Activated CD4-positive, alpha-beta T cell treated with anti-CD3 and anti-CD28 coated beads, Interleukin-2, amount 10 ng/mL, durations not matched to agents 7 days and 5 days (primary cell): ENCODE results near the gene GOLGA1. TPM values are rescaled to one million over a fixed set of nuclear protein-coding genes. Genes with fewer than 3 reads are reported as not detected.

ENCODE experiments used
- CTCF ChIA-PET: fragments of 350-600 bp; sonication (Branson Sonifier 250); formaldehyde crosslinking; loops from one replicate; lab custom pipeline; 2021; ENCODE audit warnings: antibody characterized with exemption; lab: Charles Lee
- POLR2A ChIA-PET: fragments of 350-600 bp; sonication (Branson Sonifier 250); formaldehyde crosslinking; loops from one replicate; lab custom pipeline; 2021; ENCODE audit warnings: antibody characterized with exemption; lab: Charles Lee
- DNase-seq: peaks from one replicate; pipeline ENCODE4 v3.0.0-alpha.2; 2020
- H3K27ac Mint-ChIP-seq: one replicate; pipeline ENCODE4 v1.8.0; 2021; ENCODE audit warnings: mild to moderate bottlenecking, moderate library complexity, mixed read lengths
- H3K27me3 Mint-ChIP-seq: one replicate; pipeline ENCODE4 v1.8.0; 2021; ENCODE audit warnings: mixed read lengths
- H3K36me3 Mint-ChIP-seq: one replicate; pipeline ENCODE4 v1.8.0; 2021; ENCODE audit warnings: low read depth, mixed read lengths
- H3K4me1 Mint-ChIP-seq: one replicate; pipeline ENCODE4 v1.8.0; 2021; ENCODE audit warnings: mixed read lengths
- H3K4me3 Mint-ChIP-seq: one replicate; pipeline ENCODE4 v1.8.0; 2021; ENCODE audit warnings: mild to moderate bottlenecking, moderate library complexity, mixed read lengths
- H3K9me3 Mint-ChIP-seq: one replicate; pipeline ENCODE4 v1.8.0; 2021; ENCODE audit warnings: mixed read lengths
- total RNA-seq, 2 experiments: library from RNA; stranded (reverse); gene quantifications; one replicate each; pipeline ENCODE4 v1.2.3, GENCODE V29; 2021

The GOLGA1 gene
- total RNA-seq, 2 experiments from 2014 or later = 15.2 to 19.3 TPM

DNA sequence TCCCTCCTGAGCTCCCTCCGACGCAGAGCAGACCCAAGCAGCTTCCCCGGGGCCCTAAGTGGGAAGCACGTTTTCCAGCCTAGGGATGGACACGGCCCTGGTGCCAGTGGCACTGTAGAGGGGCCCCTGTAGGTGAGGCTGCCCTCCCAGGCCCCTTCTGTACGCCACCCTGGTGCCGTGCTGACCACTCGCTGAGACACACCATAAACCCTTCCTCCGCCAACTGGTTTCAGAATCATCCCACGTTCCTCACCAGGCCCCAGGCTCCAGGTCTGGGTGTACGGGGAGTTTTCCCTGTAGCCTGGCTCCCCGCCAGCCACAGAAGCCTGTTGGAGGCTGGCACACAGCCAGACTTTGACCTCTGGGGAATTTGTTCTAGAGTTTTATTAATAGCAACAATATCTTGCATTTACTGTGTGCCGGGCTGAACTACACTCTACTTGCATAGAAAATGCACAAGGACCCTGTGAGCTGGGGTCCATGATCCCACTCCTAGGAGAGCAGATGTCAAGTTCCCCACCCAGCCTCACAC is 105.8 kb downstream of the GOLGA1 start:
- Mint-ChIP-seq H3K4me1 (no peaks in the 10 kb centered on the region), H3K27me3 (peaks cover 13% of the 10 kb centered on the region), H3K36me3 (no peaks in the 10 kb centered on the region), H3K9me3 (no peaks in the 10 kb centered on the region), H3K27ac (no peak overlapping the region), H3K4me3 (no peak overlapping the region)
- CTCF ChIA-PET = interaction anchor here (0.5 to 1.1 kb wide), 4 partner anchors 13 to 536 kb away, joined by 3 to 4 read pairs (median 3); partner anchors contain the start of gene WDR38
- DNase-seq = no peak
- POLR2A ChIA-PET = no interaction called here

DNA sequence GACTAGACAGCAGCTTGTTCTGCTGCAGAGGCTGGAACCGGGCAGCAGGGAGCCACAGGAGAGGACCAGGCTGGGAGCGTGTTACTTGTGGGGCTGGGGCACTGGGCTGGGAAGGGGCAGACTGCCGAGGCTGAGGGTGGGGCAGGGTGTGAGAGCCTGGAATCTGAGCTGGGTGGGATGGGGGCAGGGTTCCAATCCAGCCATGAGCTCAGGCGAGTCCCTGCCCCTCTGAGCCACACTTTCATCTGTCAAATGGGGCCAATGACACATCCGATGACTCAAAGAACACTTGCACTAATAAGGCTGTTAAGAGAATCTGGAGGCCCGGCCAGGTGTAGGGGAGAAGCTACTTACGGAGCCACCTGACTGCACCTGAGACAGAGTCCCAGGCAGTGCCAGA is 106.3 kb downstream of the GOLGA1 start:
- no peak overlapping the region for H3K27ac Mint-ChIP-seq
- ChIA-PET CTCF (interaction anchor here (1.0 to 1.1 kb wide), 2 partner anchors 12 to 19 kb away, joined by 3 to 4 read pairs; partner anchors contain the start of gene WDR38), POLR2A (no interaction called here)
- no peaks in the 10 kb centered on the region for H3K9me3 Mint-ChIP-seq
- no peaks in the 10 kb centered on the region for H3K36me3 Mint-ChIP-seq
- H3K4me3 Mint-ChIP-seq = no peak overlapping the region
- DNase-seq = no peak
- H3K4me1 Mint-ChIP-seq = no peaks in the 10 kb centered on the region
- H3K27me3 Mint-ChIP-seq = peaks cover 13% of the 10 kb centered on the region

DNA sequence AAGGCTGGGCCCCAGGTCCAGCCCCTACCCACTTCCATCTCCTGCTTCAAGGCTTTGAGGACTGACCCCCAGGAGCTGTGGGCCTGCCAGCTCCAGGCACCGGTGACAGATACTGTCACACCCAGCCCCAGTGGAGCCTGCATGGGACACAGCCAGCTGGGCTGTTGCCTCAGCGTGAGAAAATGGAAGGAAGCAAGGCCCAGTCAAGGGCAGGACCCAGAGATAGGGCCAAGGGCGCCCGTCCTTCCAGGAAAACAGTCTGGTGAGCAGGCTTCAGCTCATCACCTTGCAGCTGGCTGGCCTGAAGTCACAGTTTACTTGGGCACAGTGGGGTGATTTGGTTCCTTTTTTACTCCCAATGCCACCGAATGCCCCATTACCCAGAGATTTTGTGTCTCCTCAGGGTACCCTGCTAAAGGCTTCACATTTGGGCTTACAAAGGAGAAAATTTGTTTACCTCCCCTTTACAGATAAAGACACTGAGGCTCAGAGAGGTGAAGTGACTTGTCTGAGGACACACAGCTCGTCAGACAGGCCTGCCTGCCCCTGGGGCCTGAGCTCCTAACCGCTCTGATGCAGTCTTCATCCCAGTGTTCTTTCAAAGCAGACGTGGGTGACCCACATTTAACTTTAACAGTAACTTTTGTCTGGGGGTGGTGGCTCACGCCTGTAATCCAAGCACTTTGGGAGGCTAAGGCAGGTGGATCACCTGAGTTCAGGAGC is 109.1 kb downstream of the GOLGA1 start:
- H3K27ac Mint-ChIP-seq = no peak overlapping the region
- CTCF ChIA-PET = interaction anchor here (0.5 to 1.5 kb wide), 5 partner anchors 17 to 62 kb away, joined by 3 to 5 read pairs (median 5); no protein-coding TSS in a partner anchor
- no peaks in the 10 kb centered on the region for H3K9me3 Mint-ChIP-seq
- no peaks in the 10 kb centered on the region for H3K36me3 Mint-ChIP-seq
- H3K4me1 Mint-ChIP-seq = no peaks in the 10 kb centered on the region
- H3K27me3 Mint-ChIP-seq = peaks cover 2% of the 10 kb centered on the region
- POLR2A ChIA-PET = no interaction called here
- H3K4me3 Mint-ChIP-seq = no peak overlapping the region
- no peak for DNase-seq

DNA sequence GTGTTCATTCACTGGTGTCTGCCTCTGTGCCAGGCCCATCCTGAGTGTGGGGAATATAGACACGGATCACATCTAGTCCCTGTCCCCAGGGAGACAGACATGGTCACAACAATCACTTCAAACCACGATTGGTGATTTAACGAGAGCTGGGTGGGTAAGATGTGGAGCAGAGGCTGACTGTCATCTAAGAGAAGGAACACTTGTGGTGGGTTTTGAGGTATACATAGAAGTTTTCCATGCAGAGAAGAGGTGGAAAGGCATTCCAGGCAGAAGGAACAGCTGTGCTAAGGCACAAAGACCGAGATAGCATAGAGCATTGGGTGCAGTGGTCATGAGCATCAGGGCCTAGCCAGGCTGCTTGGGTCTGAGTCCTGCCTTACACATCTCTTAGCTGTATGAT is 110.3 kb downstream of the GOLGA1 start:
- H3K9me3 Mint-ChIP-seq = no peaks in the 10 kb centered on the region
- ChIA-PET CTCF (no interaction called here), POLR2A (no interaction called here)
- H3K4me3 Mint-ChIP-seq = no peak overlapping the region
- DNase-seq = no peak
- no peak overlapping the region for H3K27ac Mint-ChIP-seq
- no peaks in the 10 kb centered on the region for H3K27me3 Mint-ChIP-seq
- H3K4me1 Mint-ChIP-seq = no peaks in the 10 kb centered on the region
- no peaks in the 10 kb centered on the region for H3K36me3 Mint-ChIP-seq

DNA sequence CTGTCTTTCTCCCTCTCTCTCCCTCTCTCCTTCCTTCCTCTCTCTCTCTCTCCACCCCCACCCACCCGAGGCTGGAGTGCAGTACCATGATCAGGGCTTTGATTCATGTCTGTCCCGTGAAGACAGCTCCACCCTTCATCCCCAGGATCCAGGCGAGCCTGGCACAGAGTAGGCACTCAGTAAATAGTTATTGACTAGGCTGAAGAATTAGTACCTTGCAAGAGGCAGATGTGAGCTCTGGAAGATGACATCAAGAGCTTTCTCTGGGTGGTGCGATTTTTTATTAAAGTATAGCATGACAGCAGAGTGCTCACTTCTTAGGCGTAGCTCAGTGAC is 111.6 kb downstream of the GOLGA1 start:
- Mint-ChIP-seq H3K9me3 (no peaks in the 10 kb centered on the region), H3K36me3 (no peaks in the 10 kb centered on the region), H3K27ac (no peak overlapping the region), H3K4me3 (no peak overlapping the region), H3K4me1 (no peaks in the 10 kb centered on the region), H3K27me3 (no peaks in the 10 kb centered on the region)
- no peak for DNase-seq
- ChIA-PET CTCF (interaction anchor here (1.1 kb wide), 1 partner anchor 18 kb away, joined by 5 read pairs; no protein-coding TSS in a partner anchor), POLR2A (no interaction called here)

DNA sequence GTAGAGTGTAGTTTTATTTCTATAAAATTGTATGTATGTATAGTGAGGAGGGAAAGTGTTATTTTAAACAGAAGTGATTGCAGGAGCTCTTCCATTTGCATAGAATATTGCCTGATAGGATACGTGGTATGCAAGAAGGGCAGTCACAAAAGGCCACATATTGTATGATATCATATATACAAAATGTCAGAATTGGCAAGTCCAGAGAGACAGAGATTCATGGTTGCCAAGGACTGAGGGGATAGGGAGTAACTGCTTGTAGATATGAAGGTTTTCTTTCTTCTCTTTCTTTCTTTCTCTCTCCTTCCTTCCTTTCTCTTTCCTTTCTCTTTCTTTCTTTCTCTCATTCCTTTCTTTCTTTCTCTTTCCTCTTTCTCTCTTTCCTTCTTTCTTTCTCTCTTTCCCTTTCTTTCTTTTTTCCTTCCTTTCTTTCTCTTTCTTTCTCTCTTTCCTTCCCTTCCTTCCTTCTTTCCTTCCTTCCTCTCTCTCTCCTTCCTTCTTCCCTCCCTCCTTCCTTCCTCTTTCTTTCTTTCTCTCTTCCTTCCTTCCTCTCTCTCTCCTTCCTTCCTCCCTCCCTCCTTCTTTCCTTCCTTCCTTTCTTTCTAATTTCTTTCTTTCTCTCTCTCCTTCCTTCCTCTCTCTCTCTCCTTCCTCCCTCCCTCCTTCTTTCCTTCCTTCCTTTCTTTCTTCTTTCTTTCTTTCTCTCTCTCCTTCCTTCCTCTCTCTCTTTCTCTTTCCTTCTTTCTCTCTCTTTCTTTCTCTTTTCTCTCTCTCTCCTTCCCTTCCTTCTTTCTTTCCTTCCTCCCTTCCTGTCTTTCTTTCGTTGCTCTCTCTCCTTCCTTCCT is 112.2 kb downstream of the GOLGA1 start:
- no peaks in the 10 kb centered on the region for H3K36me3 Mint-ChIP-seq
- no peaks in the 10 kb centered on the region for H3K9me3 Mint-ChIP-seq
- ChIA-PET CTCF (interaction anchor here (0.6 kb wide), 1 partner anchor 342 kb away, joined by 3 read pairs; no protein-coding TSS in a partner anchor), POLR2A (no interaction called here)
- H3K4me1 Mint-ChIP-seq = no peaks in the 10 kb centered on the region
- H3K4me3 Mint-ChIP-seq = no peak overlapping the region
- no peaks in the 10 kb centered on the region for H3K27me3 Mint-ChIP-seq
- no peak for DNase-seq
- H3K27ac Mint-ChIP-seq = no peak overlapping the region

Other genes with a start within 250 kb of the GOLGA1 start
- gene NR6A1, start 169.8 kb downstream of the GOLGA1 start, total RNA-seq = under 1 TPM; 0.10 to 0.19 TPM
- gene OLFML2A, start 163.9 kb downstream of the GOLGA1 start, total RNA-seq = not detected
- not detected for gene WDR38, start 87.6 kb downstream of the GOLGA1 start, total RNA-seq
- 1,000 to 10,000 TPM; 1,403 to 1,537 TPM for gene RPL35, start 79.1 kb downstream of the GOLGA1 start, total RNA-seq
- 10 to 100 TPM; 44.1 to 63.3 TPM for gene ARPC5L, start 79.0 kb downstream of the GOLGA1 start, total RNA-seq
- gene SCAI, start 202.4 kb upstream of the GOLGA1 start, total RNA-seq = 10 to 100 TPM; 11.2 to 12.5 TPM
- 10 to 100 TPM; 50.3 to 54.3 TPM for gene PPP6C, start 248.7 kb upstream of the GOLGA1 start, total RNA-seq